CD14-positive monocyte (primary cell): ENCODE results near the gene ZIC5. TPM values are rescaled to one million over a fixed set of nuclear protein-coding genes. Genes with fewer than 3 reads are reported as not detected.

Experiments used
- DNase-seq, 3 donors: peaks; one replicate each; pipeline ENCODE4 v3.0.0-alpha.2; 2011 to 2022
- H2AFZ ChIP-seq: 2 replicates; pipeline ENCODE4 v1.6.0; 2012; ENCODE audit warnings: mild to moderate bottlenecking, low read depth, low read length, inconsistent platforms; ENCODE audit not compliant: insufficient read depth, poor library complexity, severe bottlenecking
- H3K27ac ChIP-seq, 2 donors: 1 replicate in 1 of 2; 2 replicates in 1 of 2; pipeline ENCODE4 v1.5.1; 2012 to 2013; ENCODE audit warnings: low read length in 2 of 2, control low read depth in 1 of 2, inconsistent platforms in 1 of 2, low read depth in 1 of 2, mild to moderate bottlenecking in 1 of 2
- H3K27me3 ChIP-seq, 2 donors: one replicate each; pipeline versions ENCODE4 v1.6.0 to v1.6.1; 2011 to 2013; ENCODE audit warnings: low read length in 2 of 2; ENCODE audit not compliant: control insufficient read depth in 2 of 2, insufficient read depth in 2 of 2
- H3K36me3 ChIP-seq, 2 donors: replicated peaks in 1 of 2; 1 replicate in 1 of 2; 2 replicates in 1 of 2; pipeline versions ENCODE4 v1.5.1 to v1.6.1; 2012 to 2013; ENCODE audit warnings: low read length in 2 of 2, control low read depth in 1 of 2, inconsistent platforms in 1 of 2, mild to moderate bottlenecking in 1 of 2; ENCODE audit not compliant: insufficient read depth in 2 of 2, control insufficient read depth in 1 of 2
- H3K4me1 ChIP-seq, 2 donors: 1 replicate in 1 of 2; 2 replicates in 1 of 2; pipeline versions ENCODE4 v1.5.1 to v1.6.1; 2012 to 2013; ENCODE audit warnings: low read length in 2 of 2, control low read depth in 1 of 2, inconsistent platforms in 1 of 2, mild to moderate bottlenecking in 1 of 2, moderate library complexity in 1 of 2; ENCODE audit not compliant: insufficient read depth in 2 of 2, control insufficient read depth in 1 of 2
- H3K4me2 ChIP-seq: replicated peaks from 2 replicates; pipeline ENCODE3; 2012; ENCODE audit warnings: low read length, moderate library complexity, mild to moderate bottlenecking; ENCODE audit not compliant: poor library complexity, severe bottlenecking; ENCODE audit errors: extremely low read depth
- H3K4me3 ChIP-seq, 3 experiments: fragments of 200-600 bp in 1 of 3; sonication (generic) in 1 of 3; replicated peaks in 1 of 3; 1 replicate in 2 of 3; 2 replicates in 1 of 3; pipeline ENCODE4 v1.5.1; 2011 to 2013; ENCODE audit warnings: low read length in 3 of 3, mild to moderate bottlenecking in 3 of 3, control low read depth in 2 of 3, low read depth in 2 of 3, inconsistent platforms in 1 of 3, moderate library complexity in 1 of 3
- H3K79me2 ChIP-seq: 2 replicates; pipeline ENCODE4 v1.6.0; 2012; ENCODE audit warnings: mild to moderate bottlenecking, control low read depth, inconsistent platforms, low read length, moderate library complexity; ENCODE audit not compliant: insufficient read depth
- H3K9ac ChIP-seq: 2 replicates; pipeline ENCODE4 v1.6.0; 2017; ENCODE audit warnings: low read length, mild to moderate bottlenecking; ENCODE audit not compliant: insufficient read depth, poor library complexity, severe bottlenecking
- H3K9me3 ChIP-seq, 2 donors: replicated peaks in 1 of 2; 1 replicate in 1 of 2; 2 replicates in 1 of 2; pipeline versions ENCODE4 v1.5.1 to v1.6.1; 2012 to 2013; ENCODE audit warnings: low read length in 2 of 2, control low read depth in 1 of 2; ENCODE audit not compliant: control insufficient read depth in 1 of 2, insufficient read depth in 1 of 2
- H4K20me1 ChIP-seq: 2 replicates; pipeline ENCODE4 v1.6.0; 2012; ENCODE audit warnings: mild to moderate bottlenecking, low read length, control low read depth, moderate library complexity; ENCODE audit not compliant: insufficient read depth
- H3K27ac Mint-ChIP-seq, 7 donors: one replicate each; pipeline ENCODE4 v1.8.0; 2020; ENCODE audit warnings: mild to moderate bottlenecking in 7 of 7, mixed read lengths in 7 of 7, moderate library complexity in 6 of 7, inconsistent platforms in 2 of 7
- H3K27me3 Mint-ChIP-seq, 3 donors: one replicate each; pipeline ENCODE4 v1.8.0; 2021 to 2022; ENCODE audit warnings: low read depth in 3 of 3, mild to moderate bottlenecking in 3 of 3, mixed read lengths in 3 of 3, moderate library complexity in 3 of 3, inconsistent platforms in 1 of 3
- H3K36me3 Mint-ChIP-seq, 2 donors: one replicate each; pipeline ENCODE4 v1.8.0; 2020; ENCODE audit warnings: mixed read lengths in 2 of 2, inconsistent platforms in 1 of 2, mild to moderate bottlenecking in 1 of 2
- H3K4me1 Mint-ChIP-seq: one replicate; pipeline ENCODE4 v1.8.0; 2020; ENCODE audit warnings: mild to moderate bottlenecking, mixed read lengths
- H3K4me3 Mint-ChIP-seq, 2 donors: one replicate each; pipeline ENCODE4 v1.8.0; 2020; ENCODE audit warnings: mild to moderate bottlenecking in 2 of 2, mixed read lengths in 2 of 2, moderate library complexity in 1 of 2
- H3K9me3 Mint-ChIP-seq, 7 donors: one replicate each; pipeline ENCODE4 v1.8.0; 2020 to 2022; ENCODE audit warnings: mixed read lengths in 7 of 7, mild to moderate bottlenecking in 6 of 7, moderate library complexity in 6 of 7, inconsistent platforms in 2 of 7
- WGBS: methylation state at CpG from one replicate; pipeline ENCODE4 v1.1.5; 2013; ENCODE audit warnings: missing lambda C conversion rate; ENCODE audit not compliant: insufficient coverage; 5-methylcytosine and 5-hydroxymethylcytosine counted together
- intact Hi-C, 2 donors: fragments of 100-400 bp; cut with micrococcal nuclease; formaldehyde crosslinking; loops; one replicate each; pipeline versions ENCODE4 v1.15.0 to v1.15.1; 2023
- polyA plus RNA-seq, 3 donors: library from polyadenylated mRNA; depleted of rRNA in 1 of 3; unstranded in 2 of 3; stranded (reverse) in 1 of 3; fragments of 300-500 nt in 2 of 3; fragments of >200 nt in 1 of 3; fragmentation: Illumina TruSeq in 2 of 3; gene quantifications; 1 replicate in 2 of 3; 2 replicates in 1 of 3; pipeline ENCODE4 v1.2.3, GENCODE V29; 2012 to 2021
- TF ChIP-seq, protein P1 (sequence below): fragments of 200-600 bp; IDR thresholded peaks from one replicate; pipeline ENCODE4 v1.8.0; 2022; ENCODE audit warnings: antibody characterized with exemption, mild to moderate bottlenecking

The ZIC5 gene
- polyA plus RNA-seq, 3 donors, result not detected

- Mint-ChIP-seq H3K4me3 (peak overlapping the region in 1 of 2 donors; percentile 28), H3K27ac (no peak overlapping the region), H3K9me3 (peaks cover 0 to 22% (median 10%) of the 10 kb centered on the region in 7 donors), H3K36me3 (peaks cover 5 to 8% of the 10 kb centered on the region in 2 donors), H3K4me1 (peaks cover 13% of the 10 kb centered on the region), H3K27me3 (peaks cover 68 to 81% (median 71%) of the 10 kb centered on the region in 3 donors)
- peaks cover 0 to 17% of the 10 kb centered on the region in 2 donors for H3K9me3 ChIP-seq
- peaks cover 74 to 89% of the 10 kb centered on the region in 2 donors for H3K27me3 ChIP-seq
- H3K4me1 ChIP-seq, result peaks cover 2 to 10% of the 10 kb centered on the region in 2 donors
- 60% methylated on average over 3 of the region's 8 CpGs for WGBS
- H3K36me3 ChIP-seq, result no peaks in the 10 kb centered on the region
- no peak overlapping the region for H2AFZ ChIP-seq
- no peak overlapping the region for H3K4me2 ChIP-seq
- no peak for DNase-seq
- intact Hi-C loops, result no loop called here
- no peak overlapping the region for H3K9ac ChIP-seq
- TF ChIP-seq, protein P1, sequence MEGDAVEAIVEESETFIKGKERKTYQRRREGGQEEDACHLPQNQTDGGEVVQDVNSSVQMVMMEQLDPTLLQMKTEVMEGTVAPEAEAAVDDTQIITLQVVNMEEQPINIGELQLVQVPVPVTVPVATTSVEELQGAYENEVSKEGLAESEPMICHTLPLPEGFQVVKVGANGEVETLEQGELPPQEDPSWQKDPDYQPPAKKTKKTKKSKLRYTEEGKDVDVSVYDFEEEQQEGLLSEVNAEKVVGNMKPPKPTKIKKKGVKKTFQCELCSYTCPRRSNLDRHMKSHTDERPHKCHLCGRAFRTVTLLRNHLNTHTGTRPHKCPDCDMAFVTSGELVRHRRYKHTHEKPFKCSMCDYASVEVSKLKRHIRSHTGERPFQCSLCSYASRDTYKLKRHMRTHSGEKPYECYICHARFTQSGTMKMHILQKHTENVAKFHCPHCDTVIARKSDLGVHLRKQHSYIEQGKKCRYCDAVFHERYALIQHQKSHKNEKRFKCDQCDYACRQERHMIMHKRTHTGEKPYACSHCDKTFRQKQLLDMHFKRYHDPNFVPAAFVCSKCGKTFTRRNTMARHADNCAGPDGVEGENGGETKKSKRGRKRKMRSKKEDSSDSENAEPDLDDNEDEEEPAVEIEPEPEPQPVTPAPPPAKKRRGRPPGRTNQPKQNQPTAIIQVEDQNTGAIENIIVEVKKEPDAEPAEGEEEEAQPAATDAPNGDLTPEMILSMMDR, result no peak
- no peaks in the 10 kb centered on the region for H4K20me1 ChIP-seq
- H3K79me2 ChIP-seq, result no peaks in the 10 kb centered on the region
- H3K27ac ChIP-seq, result no peak overlapping the region
- no peak overlapping the region for H3K4me3 ChIP-seq
Measured at GRCh38 chr13:99966064-99966805, 5.3 kb downstream of the ZIC5 start.

- Mint-ChIP-seq H3K36me3 (peaks cover 5 to 8% of the 10 kb centered on the region in 2 donors), H3K9me3 (peaks cover 0 to 26% (median 10%) of the 10 kb centered on the region in 7 donors), H3K27ac (no peak overlapping the region), H3K27me3 (peaks cover 75 to 83% (median 78%) of the 10 kb centered on the region in 3 donors), H3K4me3 (peak overlapping the region in 1 of 2 donors; percentile 28), H3K4me1 (peaks cover 13% of the 10 kb centered on the region)
- no peak overlapping the region for H2AFZ ChIP-seq
- H3K36me3 ChIP-seq, result no peaks in the 10 kb centered on the region
- TF ChIP-seq, protein P1, result no peak
- intact Hi-C loops, result no loop called here
- H4K20me1 ChIP-seq, result no peaks in the 10 kb centered on the region
- peaks cover 2 to 10% of the 10 kb centered on the region in 2 donors for H3K4me1 ChIP-seq
- no peak overlapping the region for H3K4me3 ChIP-seq
- H3K4me2 ChIP-seq, result no peak overlapping the region
- 60% methylated on average over 2 of the region's 9 CpGs for WGBS
- H3K27me3 ChIP-seq, result peaks cover 80 to 96% of the 10 kb centered on the region in 2 donors
- no peak overlapping the region for H3K27ac ChIP-seq
- no peaks in the 10 kb centered on the region for H3K79me2 ChIP-seq
- H3K9ac ChIP-seq, result no peak overlapping the region
- DNase-seq, result no peak
- peaks cover 0 to 20% of the 10 kb centered on the region in 2 donors for H3K9me3 ChIP-seq
Measured at GRCh38 chr13:99965329-99966000, 6.1 kb downstream of the ZIC5 start.
